Measurements from ENCODE around the gene GLYATL2.
A peak's percentile ranks its signal among the peaks of the same experiment; 100 is the strongest.

Gene GLYATL2

GRCh38 chr11:58788355-58789023 lies 56.0 kb downstream of the GLYATL2 start:
- DNase-seq: peak; percentile 73

- DNase-seq: no peak
Observed at GRCh38 chr11:58787903-58788302, 56.6 kb downstream of the GLYATL2 start.

GRCh38 chr11:58786693-58787092 lies 57.8 kb downstream of the GLYATL2 start:
- no peak for DNase-seq

GRCh38 chr11:58784995-58785394 lies 59.5 kb downstream of the GLYATL2 start:
- DNase-seq: peak; percentile 7
